GM21367 (cell line): Measurements from ENCODE around the gene AK4.
A peak's percentile ranks its signal among the peaks of the same experiment; 100 is the strongest.
"Not testable (repeated sequence)": the region's sequence is repeated elsewhere in the genome, so short reads cannot be mapped to it uniquely, and the experiment has no call there.

Experiments used
- ATAC-seq: cut with Tn5 transposase; IDR thresholded peaks from one replicate; pipeline ENCODE4 v1.9.1; 2021; ENCODE audit not compliant: unreplicated experiment

The AK4 gene

GRCh38 chr1:65150108-65150463 lies 2.1 kb downstream of the AK4 start:
- ATAC-seq = no peak

- no peak for ATAC-seq
Measured at GRCh38 chr1:65150583-65151263, 2.7 kb downstream of the AK4 start.

- ATAC-seq = no peak
Measured at GRCh38 chr1:65151641-65152040, 3.6 kb downstream of the AK4 start.

- ATAC-seq = no peak
Measured at GRCh38 chr1:65153635-65154034, 5.6 kb downstream of the AK4 start.

GRCh38 chr1:65156910-65157545 lies 9.0 kb downstream of the AK4 start:
- ATAC-seq = no peak

- ATAC-seq = no peak
Measured at GRCh38 chr1:65157546-65157941, 9.5 kb downstream of the AK4 start.

- not testable (repeated sequence) for ATAC-seq
Measured at GRCh38 chr1:65159291-65159688, 11.3 kb downstream of the AK4 start.

- no peak for ATAC-seq
Measured at GRCh38 chr1:65159801-65160523, 12.0 kb downstream of the AK4 start.

- no peak for ATAC-seq
Measured at GRCh38 chr1:65163201-65163805, 15.3 kb downstream of the AK4 start.

GRCh38 chr1:65164101-65164500 lies 16.1 kb downstream of the AK4 start:
- ATAC-seq = not testable (repeated sequence)

GRCh38 chr1:65164633-65165032 lies 16.6 kb downstream of the AK4 start:
- ATAC-seq = no peak

- peak; percentile 83 for ATAC-seq
Measured at GRCh38 chr1:65165269-65165993, 17.4 kb downstream of the AK4 start.

- no peak for ATAC-seq
Measured at GRCh38 chr1:65166572-65167305, 18.7 kb downstream of the AK4 start.

GRCh38 chr1:65167586-65168242 lies 19.7 kb downstream of the AK4 start:
- ATAC-seq = no peak

GRCh38 chr1:65168867-65169266 lies 20.9 kb downstream of the AK4 start:
- ATAC-seq = no peak

GRCh38 chr1:65170511-65171142 lies 22.6 kb downstream of the AK4 start:
- no peak for ATAC-seq

- ATAC-seq = no peak
Measured at GRCh38 chr1:65172936-65173690, 25.1 kb downstream of the AK4 start.

- peak; percentile 95 for ATAC-seq
Measured at GRCh38 chr1:65174585-65174984, 26.6 kb downstream of the AK4 start.
